HG02571 (cell line): ENCODE measurements around the gene TRIP10.

Experiments used
- ATAC-seq: cut with Tn5 transposase; IDR thresholded peaks from one replicate; pipeline ENCODE4 v1.9.1; 2021; ENCODE audit warnings: mild to moderate bottlenecking, moderate library complexity; ENCODE audit not compliant: unreplicated experiment

The TRIP10 gene

DNA sequence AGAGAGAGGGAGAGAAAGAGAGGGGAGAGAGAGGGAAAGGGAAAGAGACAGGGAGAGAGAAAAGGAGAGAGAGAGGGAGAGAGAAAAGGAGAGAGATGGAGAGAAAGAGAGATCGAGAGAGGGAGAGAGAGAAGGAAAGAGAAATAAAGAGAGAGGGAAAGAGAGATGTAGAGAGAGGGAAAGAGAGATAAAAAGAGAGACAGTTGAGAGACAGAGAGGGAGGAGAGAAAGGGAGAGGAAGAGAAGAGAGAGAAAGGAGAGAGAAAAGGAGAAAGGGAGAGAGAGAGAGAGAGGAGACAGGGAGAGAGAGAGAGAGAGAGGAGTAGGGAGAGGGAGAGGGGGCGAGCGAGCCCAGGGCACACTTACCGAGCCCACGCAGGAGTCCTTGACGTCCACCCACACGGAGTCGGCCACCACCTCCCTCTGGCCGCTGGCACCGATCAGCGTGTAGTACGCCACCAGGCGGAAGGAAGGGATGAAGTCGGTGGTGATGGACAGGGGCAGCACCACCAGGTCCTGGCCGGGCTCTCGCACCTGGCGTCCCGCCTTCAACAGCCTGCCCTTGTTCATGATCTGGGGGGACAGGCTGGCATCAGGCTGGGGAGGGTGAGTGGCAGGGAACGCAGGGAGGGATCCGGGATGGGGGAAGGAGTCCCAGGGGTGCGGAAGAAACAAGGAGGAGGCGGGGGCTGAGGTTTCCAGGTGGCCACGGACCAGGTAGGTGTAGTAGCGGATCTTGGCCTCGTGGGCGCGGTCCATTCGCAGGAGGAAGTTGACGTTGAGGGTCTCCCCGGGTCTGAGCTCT, 29.0 kb upstream of the TRIP10 start:
- ATAC-seq: no peak

- no peak for ATAC-seq
Observed at GRCh38 chr19:6711078-6711361, 28.5 kb upstream of the TRIP10 start.

DNA sequence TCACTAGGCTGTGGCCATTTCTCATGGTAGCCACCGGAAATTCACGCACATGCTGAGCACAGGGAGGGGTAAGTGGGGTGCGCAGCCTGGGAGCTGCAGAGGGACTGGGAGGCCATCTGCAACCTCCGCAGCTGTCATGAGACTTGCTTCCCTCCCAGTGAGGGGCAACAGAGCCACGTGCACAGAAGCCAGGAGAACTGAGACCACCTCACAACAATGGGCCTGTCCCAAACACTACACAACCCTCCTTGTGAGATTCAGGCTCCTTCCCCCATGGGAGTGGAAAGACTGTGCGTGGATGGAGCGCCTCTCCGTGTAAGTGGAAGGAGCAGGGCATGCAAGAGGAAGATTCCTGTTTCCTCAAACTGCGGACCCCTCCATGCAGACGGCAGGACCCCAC, 27.9 kb upstream of the TRIP10 start:
- ATAC-seq: no peak

DNA sequence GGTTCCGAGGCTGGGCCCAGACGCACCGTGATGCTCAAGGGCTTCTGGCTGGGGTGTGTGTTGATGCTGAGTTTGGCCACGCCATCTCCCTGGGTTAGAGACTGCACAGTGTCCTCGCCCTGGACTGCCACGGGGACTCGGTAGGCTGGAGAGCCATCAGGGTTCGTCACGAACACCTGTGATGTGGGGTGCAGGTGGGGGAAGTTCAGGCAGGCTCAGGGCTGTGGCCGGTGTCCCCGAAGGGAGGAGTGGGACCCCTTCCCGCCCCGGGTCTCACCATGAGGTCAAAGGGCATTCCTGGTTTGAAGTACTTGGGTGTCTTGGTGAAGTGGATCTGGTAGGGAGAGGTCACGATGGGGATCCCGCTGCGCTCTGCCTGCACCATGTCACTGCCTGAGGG, 27.2 kb upstream of the TRIP10 start:
- no peak for ATAC-seq

- no peak for ATAC-seq
Observed at GRCh38 chr19:6712692-6713670, 26.5 kb upstream of the TRIP10 start.

DNA sequence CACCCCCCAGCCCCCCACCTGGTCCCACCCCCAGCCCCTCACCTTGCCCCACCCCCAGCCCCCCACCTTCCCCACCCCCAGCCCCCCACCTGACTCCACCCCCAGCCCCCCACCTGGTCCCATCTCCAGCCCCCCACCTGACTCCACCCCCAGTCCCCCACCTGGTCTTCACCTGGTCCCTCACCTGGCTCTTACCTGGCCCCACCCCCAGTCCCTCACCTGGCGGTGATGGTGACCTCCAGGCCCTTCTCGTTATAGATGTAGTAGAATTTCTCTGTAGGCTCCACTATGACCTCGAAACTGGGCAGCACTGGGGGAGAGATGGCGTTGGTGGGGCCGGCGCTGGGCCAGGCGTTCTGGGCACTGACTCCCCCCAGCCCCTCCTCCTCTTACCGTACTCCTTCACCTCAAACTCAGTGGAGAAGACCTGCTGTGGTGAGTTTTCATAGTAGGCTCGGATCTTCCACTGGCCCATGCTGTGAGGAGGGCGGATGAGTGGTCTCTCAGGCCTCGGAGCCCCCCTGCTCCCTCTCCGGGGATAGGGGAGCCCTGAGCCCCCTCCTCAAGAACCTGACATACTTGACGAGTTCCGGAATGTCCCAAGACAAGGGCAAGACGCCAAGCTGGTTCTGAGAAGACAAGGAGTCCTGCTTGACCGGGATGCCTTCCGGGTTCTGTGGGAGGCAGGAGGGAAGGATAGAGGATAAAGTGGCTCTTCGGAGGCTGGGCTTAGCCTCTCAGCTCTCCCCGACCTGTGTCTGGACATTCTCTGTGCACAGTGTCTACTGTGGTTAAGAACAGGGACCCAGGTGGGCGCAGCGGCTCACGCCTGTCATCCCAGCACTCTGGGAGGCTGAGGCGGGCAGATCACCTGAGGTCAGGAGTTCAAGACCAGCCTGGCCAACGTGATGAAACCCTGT, 25.4 kb upstream of the TRIP10 start:
- no peak for ATAC-seq

GRCh38 chr19:6714749-6715555, 24.5 kb upstream of the TRIP10 start:
- no peak for ATAC-seq

GRCh38 chr19:6716610-6716970, 22.9 kb upstream of the TRIP10 start:
- no peak for ATAC-seq

DNA sequence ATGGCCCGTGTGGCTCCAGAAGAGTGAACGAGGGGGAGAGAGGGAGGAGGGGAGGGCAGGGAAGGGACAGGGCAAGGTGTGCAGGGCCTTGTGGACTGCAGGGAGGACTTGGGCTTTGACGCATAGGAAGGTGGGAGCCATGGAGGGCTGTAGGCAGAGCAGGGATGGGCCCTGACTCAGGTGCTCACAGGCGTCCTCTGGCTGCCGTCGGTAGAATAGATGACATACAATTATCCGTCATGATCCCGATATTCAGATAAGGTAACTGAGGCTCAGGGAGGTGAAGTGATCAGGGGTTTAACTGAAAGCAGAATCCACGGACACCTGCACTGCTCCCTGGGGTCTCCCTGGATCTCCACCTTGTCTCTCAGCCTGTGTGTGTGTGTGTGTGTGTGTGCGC, 22.4 kb upstream of the TRIP10 start:
- ATAC-seq: no peak

DNA sequence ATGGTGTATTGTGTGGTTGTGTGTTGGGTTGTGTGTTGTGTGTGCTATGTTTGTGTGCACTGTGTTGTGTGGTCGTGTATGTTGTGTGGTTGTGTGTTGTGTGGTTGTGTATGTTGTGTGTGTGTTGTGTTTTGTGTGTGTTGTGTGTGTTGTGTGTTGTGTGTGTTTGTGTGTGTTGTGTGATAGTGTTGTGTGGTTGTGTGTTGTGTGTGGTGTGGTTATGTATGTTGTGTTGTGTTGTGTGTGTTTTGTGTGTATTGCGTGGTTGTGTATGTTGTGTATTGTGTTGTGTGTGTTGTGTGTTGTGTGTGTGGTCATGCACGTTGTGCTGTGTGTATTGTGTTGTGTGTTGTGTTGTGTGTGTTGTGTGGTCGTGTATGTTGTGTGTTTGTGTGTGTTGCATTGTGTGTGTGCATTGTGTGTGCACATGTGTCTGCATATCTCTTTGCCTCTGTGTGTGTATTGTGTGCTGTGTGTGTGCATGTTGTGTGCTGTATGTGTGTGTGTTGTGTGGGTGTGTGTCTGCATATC, 22.0 kb upstream of the TRIP10 start:
- ATAC-seq: no peak

DNA sequence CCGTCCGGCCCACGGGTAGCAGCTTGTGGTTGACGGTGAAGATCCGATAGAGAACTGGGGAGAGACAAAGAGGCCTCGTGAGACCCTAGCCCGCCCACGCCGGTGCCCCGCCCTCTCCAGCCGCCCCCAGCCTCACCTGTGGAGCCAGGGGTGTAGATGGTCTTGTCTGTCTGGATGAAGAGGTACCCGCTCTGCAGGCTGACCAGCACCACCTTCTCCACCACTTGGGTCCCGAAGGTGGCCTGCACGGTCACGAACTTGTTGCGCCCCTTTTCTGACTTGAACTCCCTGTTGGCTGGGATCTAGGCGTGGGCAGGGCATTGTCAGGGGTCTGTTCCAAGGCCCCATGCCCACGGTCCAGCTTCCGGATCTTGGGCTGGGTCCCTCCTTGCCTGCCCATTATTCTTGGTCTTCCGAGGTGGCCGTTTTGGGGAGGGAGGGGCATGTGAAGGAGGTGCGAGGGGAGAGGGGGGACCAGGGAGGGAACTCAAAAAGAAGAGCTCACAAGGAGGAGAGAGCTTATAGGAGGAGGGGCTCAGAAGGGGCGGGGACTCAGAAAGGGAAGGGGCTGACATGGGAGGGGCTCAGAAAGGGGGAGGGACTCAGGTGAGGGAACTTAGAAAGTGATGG, 21.3 kb upstream of the TRIP10 start:
- no peak for ATAC-seq

DNA sequence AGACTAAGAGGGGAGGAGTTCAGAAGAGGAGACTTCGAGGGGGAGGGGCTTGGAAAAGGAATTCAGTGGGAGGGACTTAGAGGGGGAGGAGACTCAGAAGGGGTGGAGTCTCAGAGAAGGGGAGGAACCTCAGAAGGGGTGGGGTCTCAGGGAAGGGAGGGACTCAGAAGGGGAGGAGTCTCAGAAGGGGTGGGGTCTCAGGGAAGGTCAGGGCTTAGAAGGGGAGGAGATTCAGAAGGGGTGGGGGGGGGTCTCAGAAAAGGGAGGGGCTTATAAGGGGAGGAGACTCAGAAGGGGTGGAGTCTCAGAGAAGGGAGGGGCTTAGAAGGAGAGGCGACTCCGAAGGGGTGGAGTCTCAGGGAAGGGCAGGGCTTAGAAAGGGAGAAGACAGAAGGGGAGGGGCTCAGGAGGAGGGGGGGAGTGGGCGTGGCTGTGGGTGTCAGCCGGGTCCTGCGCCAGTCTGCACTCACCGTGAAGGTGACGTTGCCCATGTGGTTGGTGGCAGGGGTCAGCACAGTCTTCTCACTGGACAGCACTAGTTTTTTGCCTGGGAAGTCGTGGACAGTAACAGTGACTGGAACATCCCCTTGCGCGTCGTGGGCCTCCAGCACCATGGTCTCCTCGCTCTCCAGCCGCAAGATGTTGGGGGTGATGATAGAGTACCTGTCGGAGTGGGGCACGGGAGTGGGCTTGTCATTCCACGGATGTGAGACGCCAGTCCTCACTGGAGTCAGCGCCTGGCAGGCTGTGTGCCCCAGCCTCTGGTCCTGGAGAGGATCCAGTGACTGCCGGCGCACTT, 20.5 kb upstream of the TRIP10 start:
- ATAC-seq: no peak

GRCh38 chr19:6719540-6719861, 20.0 kb upstream of the TRIP10 start:
- ATAC-seq: no peak

DNA sequence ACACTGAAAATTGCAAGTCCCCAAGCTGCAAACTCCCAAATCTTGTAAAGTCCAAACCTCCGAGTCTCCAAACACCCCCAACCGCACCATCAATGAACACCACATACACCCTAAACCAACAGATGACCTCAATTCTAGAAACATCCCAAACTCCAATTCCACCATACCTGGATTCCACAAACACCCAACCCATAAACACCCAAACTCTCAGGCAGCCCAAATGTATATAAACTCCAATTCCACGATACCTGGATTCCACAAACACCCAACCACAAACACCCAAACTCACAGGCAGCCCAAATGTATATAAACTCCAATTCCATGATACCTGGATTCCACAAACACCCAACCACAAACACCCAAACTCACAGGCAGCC, 19.5 kb upstream of the TRIP10 start:
- no peak for ATAC-seq

GRCh38 chr19:6720369-6721137, 18.9 kb upstream of the TRIP10 start, which contains the start of gene C3:
C3 (minus strand) TSS chr19:6720650; CDS start chr19:6720589, 61 bp downstream.
- no peak for ATAC-seq

DNA sequence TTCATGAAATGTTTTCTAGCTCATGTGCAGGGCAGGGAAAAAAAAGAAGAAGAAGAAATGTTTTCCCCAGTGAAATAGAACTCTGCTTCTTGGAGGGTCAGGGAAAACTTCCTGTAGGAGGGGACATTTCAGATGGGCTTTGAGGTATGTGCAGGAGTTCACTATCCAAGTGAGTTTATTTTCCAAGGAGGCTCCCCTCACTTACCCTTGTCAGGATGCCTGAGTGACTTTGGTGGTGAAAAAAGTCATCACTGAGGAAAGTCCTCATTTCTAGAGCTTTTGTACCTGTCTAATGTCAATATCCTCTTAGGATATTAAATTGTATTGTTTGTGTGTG, 18.4 kb upstream of the TRIP10 start:
- no peak for ATAC-seq

DNA sequence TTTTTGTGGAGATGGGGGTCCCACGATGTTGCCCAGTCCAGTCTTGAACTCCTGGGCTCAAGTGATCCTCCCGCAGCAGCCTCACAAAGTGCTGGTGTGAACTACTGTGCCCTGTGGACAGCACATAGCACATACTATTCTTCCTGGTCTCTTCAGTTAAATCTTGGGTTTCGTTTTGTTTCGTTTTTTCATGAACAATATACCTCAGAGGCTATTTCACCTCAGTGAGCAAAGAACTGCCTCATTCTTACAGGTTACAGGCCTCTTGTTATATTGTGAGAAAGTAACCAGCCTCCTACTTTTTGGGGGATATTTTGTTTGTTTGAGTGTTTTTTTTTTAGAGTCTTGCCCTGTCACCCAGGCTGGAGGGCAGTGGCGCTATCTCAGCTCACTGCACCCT, 17.7 kb upstream of the TRIP10 start:
- no peak for ATAC-seq

GRCh38 chr19:6723108-6723618, 16.3 kb upstream of the TRIP10 start:
- ATAC-seq: no peak
